ENCODE data around the gene PNPLA6. TPM values are rescaled to one million over a fixed set of nuclear protein-coding genes. Genes with fewer than 3 reads are reported as not detected.
A peak's percentile ranks its signal among the peaks of the same experiment; 100 is the strongest.
"Not testable (repeated sequence)": the region's sequence is repeated elsewhere in the genome, so short reads cannot be mapped to it uniquely, and the experiment has no call there.

Gene PNPLA6
- total RNA-seq, 1 experiment from 2014 or later, result 60.1 TPM

DNA sequence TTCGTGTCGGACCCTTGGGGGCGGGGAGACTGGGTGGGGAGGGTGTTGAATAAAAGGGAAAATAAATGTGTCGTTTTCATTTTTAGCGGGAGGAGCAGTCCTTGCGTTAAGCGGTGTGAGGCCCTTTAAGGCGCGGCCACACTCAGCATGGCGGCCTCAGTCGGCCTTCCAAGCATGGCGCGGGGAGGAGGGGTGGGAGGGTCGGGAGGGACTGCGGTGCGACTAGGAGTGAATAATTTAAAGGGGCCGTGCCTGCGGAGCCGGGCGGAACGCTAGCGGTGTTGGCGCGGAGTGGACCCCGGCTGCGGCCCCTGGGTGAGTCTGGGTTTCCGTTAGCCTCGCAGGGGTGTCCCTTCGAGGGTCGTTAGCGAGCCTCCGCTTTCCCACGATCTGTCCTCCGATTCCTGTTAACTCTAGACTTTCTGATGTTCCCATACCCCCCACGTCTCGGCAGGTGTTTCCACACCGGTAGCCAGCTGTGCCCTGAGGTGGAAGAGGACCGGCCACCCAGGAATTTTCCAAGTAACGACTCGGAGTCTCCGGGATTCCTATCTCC is 1.5 kb upstream of the PNPLA6 start:
- DNase-seq, result peak; percentile 65
- CTCF ChIA-PET, result no interaction called here
- Mint-ChIP-seq H3K9me3 (ENCODE audit: low read depth, unreplicated experiment) (no peaks in the 10 kb centered on the region), H3K36me3 (ENCODE audit: insufficient read depth, unreplicated experiment) (peaks cover 31% of the 10 kb centered on the region), H3K27ac (ENCODE audit: unreplicated experiment) (peak overlapping the region; percentile 56), H3K27me3 (ENCODE audit: unreplicated experiment) (no peaks in the 10 kb centered on the region), H3K4me1 (ENCODE audit: low read depth, unreplicated experiment) (no peaks in the 10 kb centered on the region), H3K4me3 (ENCODE audit: low read depth, unreplicated experiment) (peak overlapping the region; percentile 85)
- intact Hi-C loops (cut with micrococcal nuclease; ENCODE audit: unreplicated experiment), result no loop called here
- no TSS peak for BruUV-seq (replicated peaks)
- no peak for TF ChIP-seq CTCF (IDR thresholded peaks at IDR 0.05; ENCODE audit: unreplicated experiment)

- H3K27ac Mint-ChIP-seq (ENCODE audit: unreplicated experiment), result peak overlapping the region; percentile 56
- DNase-seq, result peak; percentile 32
- CTCF ChIA-PET, result no interaction called here
- intact Hi-C loops (cut with micrococcal nuclease; ENCODE audit: unreplicated experiment), result no loop called here
- no peaks in the 10 kb centered on the region for H3K27me3 Mint-ChIP-seq (ENCODE audit: unreplicated experiment)
- peak overlapping the region; percentile 85 for H3K4me3 Mint-ChIP-seq (ENCODE audit: low read depth, unreplicated experiment)
- H3K9me3 Mint-ChIP-seq (ENCODE audit: low read depth, unreplicated experiment), result no peaks in the 10 kb centered on the region
- no peaks in the 10 kb centered on the region for H3K4me1 Mint-ChIP-seq (ENCODE audit: low read depth, unreplicated experiment)
- BruUV-seq (replicated peaks), result no TSS peak
- H3K36me3 Mint-ChIP-seq (ENCODE audit: insufficient read depth, unreplicated experiment), result peaks cover 27% of the 10 kb centered on the region
- TF ChIP-seq CTCF (IDR thresholded peaks at IDR 0.05; ENCODE audit: unreplicated experiment), result no peak
Observed at GRCh38 chr19:7534531-7535046, 928 bp upstream of the PNPLA6 start.

- BruUV-seq (replicated peaks), result TSS peak; percentile 20
- DNase-seq, result no peak
- CTCF ChIA-PET, result no interaction called here
- H3K27me3 Mint-ChIP-seq (ENCODE audit: unreplicated experiment), result no peaks in the 10 kb centered on the region
- no peak for TF ChIP-seq CTCF (IDR thresholded peaks at IDR 0.05; ENCODE audit: unreplicated experiment)
- peaks cover 27% of the 10 kb centered on the region for H3K36me3 Mint-ChIP-seq (ENCODE audit: insufficient read depth, unreplicated experiment)
- intact Hi-C loops (cut with micrococcal nuclease; ENCODE audit: unreplicated experiment), result no loop called here
- no peaks in the 10 kb centered on the region for H3K4me1 Mint-ChIP-seq (ENCODE audit: low read depth, unreplicated experiment)
- H3K9me3 Mint-ChIP-seq (ENCODE audit: low read depth, unreplicated experiment), result no peaks in the 10 kb centered on the region
- peak overlapping the region; percentile 66 for H3K27ac Mint-ChIP-seq (ENCODE audit: unreplicated experiment)
- H3K4me3 Mint-ChIP-seq (ENCODE audit: low read depth, unreplicated experiment), result peak overlapping the region; percentile 85
Observed at GRCh38 chr19:7535998-7536695, 630 bp downstream of the PNPLA6 start.

DNA sequence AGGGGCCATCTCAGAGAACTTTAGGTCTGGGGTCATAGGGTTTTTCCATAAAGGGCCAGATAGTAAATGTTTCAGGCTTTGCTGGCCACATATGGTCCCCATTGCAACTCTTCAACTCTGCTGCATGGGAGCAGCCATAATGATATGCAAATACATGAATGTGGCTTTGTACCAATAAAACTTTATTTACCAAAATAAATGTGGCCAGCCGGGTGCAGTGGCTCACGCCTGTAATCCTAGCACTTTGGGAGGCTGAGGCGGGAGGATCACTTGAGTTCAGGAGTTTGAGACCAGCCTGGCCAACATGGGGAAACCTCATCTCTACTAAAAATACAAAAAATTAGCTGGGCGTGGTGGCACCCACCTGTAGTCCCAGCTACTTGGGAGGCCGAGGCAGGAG is 3.5 kb downstream of the PNPLA6 start:
- H3K4me1 Mint-ChIP-seq (ENCODE audit: low read depth, unreplicated experiment); H3K27me3 Mint-ChIP-seq (ENCODE audit: unreplicated experiment); H3K9me3 Mint-ChIP-seq (ENCODE audit: low read depth, unreplicated experiment); intact Hi-C loops (cut with micrococcal nuclease; ENCODE audit: unreplicated experiment); CTCF ChIA-PET; H3K4me3 Mint-ChIP-seq (ENCODE audit: low read depth, unreplicated experiment); DNase-seq; H3K27ac Mint-ChIP-seq (ENCODE audit: unreplicated experiment); BruUV-seq (replicated peaks): not testable (repeated sequence)
- H3K36me3 Mint-ChIP-seq (ENCODE audit: insufficient read depth, unreplicated experiment), result peaks cover 27% of the 10 kb centered on the region

Measured in Calu3 (cell line).